HCT116 (cell line): Measurements from ENCODE around the gene ARHGEF6. TPM values are rescaled to one million over a fixed set of nuclear protein-coding genes. Genes with fewer than 3 reads are reported as not detected.

Experiments
- ATAC-seq: fragments of 200-7000 bp; cut with Tn5 transposase; 2 replicates; pipeline ENCODE4 v1.9.1; 2020; ENCODE audit warnings: mild to moderate bottlenecking, moderate library complexity
- BruUV-seq: library from RNA; stranded (reverse); fragments of 400-500 nt; replicated peaks from 2 replicates; lab custom pipeline; 2021; lab: Mats Ljungman, UMichigan
- CTCF ChIA-PET: fragments of 300-600 bp; sonication (Branson Sonifier 250); formaldehyde crosslinking; loops from one replicate; lab custom pipeline; 2021; ENCODE audit warnings: antibody characterized with exemption; lab: Charles Lee
- POLR2A ChIA-PET: fragments of 300-600, 350-600 bp; sonication (Branson Sonifier 250); formaldehyde crosslinking; loops from one replicate; lab custom pipeline; 2021; ENCODE audit warnings: antibody characterized with exemption; lab: Charles Lee
- RAD21 ChIA-PET, 2 experiments: fragments of 300-600 bp; sonication (Branson Sonifier 250); formaldehyde crosslinking; loops; one replicate each; lab custom pipeline; 2023; ENCODE audit warnings: low total read pairs in 2 of 2; ENCODE audit not compliant: uncharacterized antibody in 2 of 2, unreplicated experiment in 2 of 2, low non-redundant PET in 1 of 2; lab: Charles Lee
- DNase-seq: peaks from one replicate; pipeline ENCODE4 v3.0.0-alpha.2; 2010; ENCODE audit warnings: low read depth, low spot score
- H2AFZ ChIP-seq: fragments of 200-600 bp; shearing (Covaris generic), sonication (generic); 2 replicates; pipeline ENCODE4 v1.6.1; 2017; ENCODE audit warnings: low read depth, mixed run types, mixed read lengths, antibody characterized with exemption, low read length; ENCODE audit not compliant: poor library complexity, severe bottlenecking
- H3K27ac ChIP-seq: 2 replicates; pipeline ENCODE4 v1.5.1; 2012; ENCODE audit warnings: low read depth, low read length
- H3K27me3 ChIP-seq: fragments of 200-600 bp; sonication (generic); 2 replicates; pipeline ENCODE4 v1.6.1; 2016; ENCODE audit warnings: mixed run types, low read length, mixed read lengths; ENCODE audit not compliant: insufficient read depth
- H3K36me3 ChIP-seq, 2 experiments: fragments of 200-500 bp in 1 of 2; fragments of 200-600 bp in 1 of 2; sonication (Bioruptor generic) in 1 of 2; sonication (generic) in 1 of 2; 2 replicates each; pipeline versions ENCODE4 v1.5.1 to v1.6.1; 2014 to 2016; ENCODE audit warnings: low read length in 2 of 2, inconsistent platforms in 1 of 2, mixed read lengths in 1 of 2, mixed run types in 1 of 2; ENCODE audit not compliant: insufficient read depth in 2 of 2, control insufficient read depth in 1 of 2
- H3K4me1 ChIP-seq, 2 experiments: fragments of 200-600 bp in 1 of 2; sonication (generic) in 1 of 2; 2 replicates each; pipeline versions ENCODE4 v1.5.1 to v1.6.1; 2012 to 2017; ENCODE audit warnings: low read length in 2 of 2, inconsistent platforms in 1 of 2, mild to moderate bottlenecking in 1 of 2, mixed read lengths in 1 of 2, mixed run types in 1 of 2, moderate library complexity in 1 of 2; ENCODE audit not compliant: insufficient read depth in 2 of 2, control insufficient read depth in 1 of 2
- H3K4me2 ChIP-seq: fragments of 200-600 bp; sonication (generic); 2 replicates; pipeline ENCODE4 v1.6.1; 2017; ENCODE audit warnings: mixed run types, low read length, mixed read lengths
- H3K4me3 ChIP-seq, 2 experiments: fragments of 200-600 bp in 1 of 2; sonication (generic) in 1 of 2; replicated peaks in 1 of 2; 2 replicates each; pipeline ENCODE4 v1.5.1; 2011 to 2016; ENCODE audit warnings: low read length in 2 of 2, control low read depth in 1 of 2, low read depth in 1 of 2, mild to moderate bottlenecking in 1 of 2, mixed read lengths in 1 of 2, mixed run types in 1 of 2
- H3K79me2 ChIP-seq: fragments of 200-600 bp; sonication (generic); 2 replicates; pipeline ENCODE4 v1.6.1; 2017; ENCODE audit warnings: mild to moderate bottlenecking, mixed run types, low read length, moderate library complexity, mixed read lengths; ENCODE audit not compliant: insufficient read depth
- H3K9ac ChIP-seq: fragments of 200-600 bp; sonication (generic); 2 replicates; pipeline ENCODE4 v1.6.1; 2016; ENCODE audit warnings: low read length, mixed read lengths
- H3K9me2 ChIP-seq: fragments of 200-600 bp; sonication (generic), shearing (Covaris generic); 2 replicates; pipeline ENCODE4 v1.6.1; 2017; ENCODE audit warnings: mixed run types, mild to moderate bottlenecking, moderate library complexity; ENCODE audit not compliant: insufficient read depth
- H3K9me3 ChIP-seq, 2 experiments: fragments of 200-500 bp in 1 of 2; fragments of 200-600 bp in 1 of 2; sonication (Bioruptor generic) in 1 of 2; sonication (generic) in 1 of 2; 2 replicates each; pipeline ENCODE4 v1.6.1; 2014 to 2017; ENCODE audit warnings: low read length in 2 of 2, mixed read lengths in 2 of 2, inconsistent platforms in 1 of 2, low read depth in 1 of 2, mild to moderate bottlenecking in 1 of 2, mixed run types in 1 of 2, moderate library complexity in 1 of 2; ENCODE audit not compliant: control insufficient read depth in 1 of 2, insufficient read depth in 1 of 2
- H4K20me1 ChIP-seq: fragments of 200-600 bp; sonication (generic), shearing (Covaris generic); 2 replicates; pipeline ENCODE4 v1.6.1; 2017; ENCODE audit warnings: mixed run types, mild to moderate bottlenecking, moderate library complexity; ENCODE audit not compliant: insufficient read depth
- CBX3 ChIP-seq: IDR thresholded peaks from 2 replicates; pipeline ENCODE4 v1.6.1; 2012; ENCODE audit warnings: low read depth
- CEBPB ChIP-seq: IDR thresholded peaks from 2 replicates; pipeline ENCODE4 v1.6.1; 2012; ENCODE audit warnings: low read depth
- CTCF ChIP-seq, 3 experiments: fragments of 200-600 bp in 1 of 3; sonication (generic) in 1 of 3; IDR thresholded peaks in 2 of 3; conservative IDR thresholded peaks in 1 of 3; 2 replicates each; pipeline ENCODE4 v1.5.1; 2012 to 2017; ENCODE audit warnings: low read depth in 2 of 3, low read length in 2 of 3, antibody characterized with exemption in 1 of 3, borderline replicate concordance in 1 of 3, control low read depth in 1 of 3, mild to moderate bottlenecking in 1 of 3, mixed read lengths in 1 of 3, mixed run types in 1 of 3, moderate library complexity in 1 of 3; ENCODE audit not compliant: insufficient read depth in 1 of 3
- EGR1 ChIP-seq: IDR thresholded peaks from 2 replicates; pipeline ENCODE4 v1.6.1; 2012; ENCODE audit warnings: low read depth
- ELF1 ChIP-seq: IDR thresholded peaks from 2 replicates; pipeline ENCODE4 v1.6.1; 2012; ENCODE audit warnings: low read depth, borderline replicate concordance
- EZH2 ChIP-seq: fragments of 200-600 bp; sonication (generic); IDR thresholded peaks from 2 replicates; pipeline ENCODE4 v1.6.1; 2017; ENCODE audit warnings: antibody characterized with exemption, mixed run types
- EZH2phosphoT487 ChIP-seq: fragments of 200-600 bp; IDR thresholded peaks from 2 replicates; pipeline ENCODE4 v1.6.1; 2018; ENCODE audit warnings: antibody characterized with exemption, borderline replicate concordance
- FOSL1 ChIP-seq: IDR thresholded peaks from 2 replicates; pipeline ENCODE4 v1.6.1; 2012; ENCODE audit warnings: low read depth
- JUND ChIP-seq: IDR thresholded peaks from 2 replicates; pipeline ENCODE4 v1.6.1; 2012
- POLR2A ChIP-seq: IDR thresholded peaks from 2 replicates; pipeline ENCODE4 v1.7.0; 2011; ENCODE audit warnings: borderline replicate concordance; ENCODE audit not compliant: insufficient read depth, insufficient read length; ENCODE audit errors: extremely low read depth
- POLR2AphosphoS5 ChIP-seq: IDR thresholded peaks from 2 replicates; pipeline ENCODE4 v1.6.1; 2011; ENCODE audit warnings: mild to moderate bottlenecking, low read depth, low read length, moderate library complexity
- RAD21 ChIP-seq: IDR thresholded peaks from 2 replicates; pipeline ENCODE4 v1.6.1; 2012; ENCODE audit warnings: low read depth, mild to moderate bottlenecking
- SP1 ChIP-seq: IDR thresholded peaks from 2 replicates; pipeline ENCODE4 v1.6.1; 2012; ENCODE audit warnings: low read depth
- SRF ChIP-seq: IDR thresholded peaks from 2 replicates; pipeline ENCODE4 v1.6.1; 2012; ENCODE audit warnings: low read depth
- TCF7L2 ChIP-seq: IDR thresholded peaks from 2 replicates; pipeline ENCODE4 v1.7.0; 2011; ENCODE audit warnings: borderline replicate concordance, inconsistent platforms; ENCODE audit not compliant: insufficient read depth, insufficient read length; ENCODE audit errors: extremely low read depth
- YY1 ChIP-seq: IDR thresholded peaks from 2 replicates; pipeline ENCODE4 v1.6.1; 2011; ENCODE audit warnings: low read length, low read depth, moderate library complexity, mild to moderate bottlenecking; ENCODE audit not compliant: insufficient replicate concordance; ENCODE audit errors: extremely low read depth
- ZBTB33 ChIP-seq: IDR thresholded peaks from 2 replicates; pipeline ENCODE4 v1.6.1; 2011; ENCODE audit warnings: mild to moderate bottlenecking, low read length, moderate library complexity; ENCODE audit not compliant: insufficient replicate concordance; ENCODE audit errors: extremely low read depth
- ZNF274 ChIP-seq: fragments of 200-500 bp; sonication (Bioruptor generic); IDR thresholded peaks from 2 replicates; pipeline ENCODE4 v1.6.1; 2014; ENCODE audit warnings: mild to moderate bottlenecking, low read depth, low read length, inconsistent platforms
- intact Hi-C: fragments of 100-400 bp; cut with micrococcal nuclease; formaldehyde crosslinking; loops from 2 replicates; pipeline ENCODE4 v1.10.0; 2022
- total RNA-seq: library from RNA; stranded (reverse); gene quantifications from one replicate; pipeline ENCODE4 v1.2.1, GENCODE V29; 2021; ENCODE audit not compliant: unreplicated experiment
- TF ChIP-seq, protein P1 (sequence below): IDR thresholded peaks from 2 replicates; pipeline ENCODE4 v1.6.1; 2012
- TF ChIP-seq, protein P2 (sequence below): IDR thresholded peaks from 2 replicates; pipeline ENCODE4 v1.6.1; 2012; ENCODE audit warnings: low read depth

ARHGEF6 gene
- total RNA-seq, 1 experiment from 2014 or later = 1.9 TPM

DNA sequence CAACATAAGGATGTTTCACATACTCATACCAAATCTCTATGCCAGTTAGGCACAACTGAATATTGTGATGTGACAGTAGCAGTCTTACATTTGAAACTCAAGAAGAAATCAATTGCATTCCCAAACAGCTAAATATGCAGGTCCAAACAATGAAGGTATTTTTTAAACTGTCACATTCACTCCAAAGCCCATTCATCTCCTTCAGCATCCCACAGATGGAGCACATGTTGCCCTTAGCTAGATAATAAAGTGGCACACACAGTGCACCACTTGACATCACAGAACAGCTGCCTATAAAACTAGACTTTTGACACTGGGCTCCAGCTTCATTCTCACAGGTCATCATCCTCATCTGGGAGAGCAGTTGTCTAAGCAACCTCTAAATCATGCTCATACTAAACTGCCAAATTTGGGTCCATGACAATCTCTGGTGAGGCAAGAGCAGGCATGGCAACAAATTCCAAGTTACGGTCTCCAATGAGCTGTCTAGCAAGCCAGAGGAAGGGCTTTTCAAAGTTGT is 26.2 kb upstream of the ARHGEF6 start:
- ChIA-PET CTCF (no interaction called here), RAD21 (no interaction called here), POLR2A (no interaction called here)
- Histone ChIP-seq H3K4me1 (no peaks in the 10 kb centered on the region), H3K36me3 (no peaks in the 10 kb centered on the region), H3K27ac (no peak overlapping the region), H3K9me3 (no peaks in the 10 kb centered on the region), H3K9ac (no peak overlapping the region), H4K20me1 (no peaks in the 10 kb centered on the region), H3K79me2 (no peaks in the 10 kb centered on the region), H3K4me3 (no peak overlapping the region), H3K4me2 (no peak overlapping the region), H3K27me3 (no peaks in the 10 kb centered on the region), H2AFZ (no peak overlapping the region), H3K9me2 (no peaks in the 10 kb centered on the region)
- TF ChIP-seq POLR2A = no peak
- no peak for TF ChIP-seq CEBPB
- TF ChIP-seq EZH2 = no peak
- no peak for TF ChIP-seq JUND
- TF ChIP-seq FOSL1 = no peak
- TF ChIP-seq, protein P1, sequence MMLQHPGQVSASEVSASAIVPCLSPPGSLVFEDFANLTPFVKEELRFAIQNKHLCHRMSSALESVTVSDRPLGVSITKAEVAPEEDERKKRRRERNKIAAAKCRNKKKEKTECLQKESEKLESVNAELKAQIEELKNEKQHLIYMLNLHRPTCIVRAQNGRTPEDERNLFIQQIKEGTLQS = no peak
- no peak for TF ChIP-seq ELF1
- no peak for TF ChIP-seq ZBTB33
- no peak for TF ChIP-seq TCF7L2
- no peak for TF ChIP-seq SP1
- TF ChIP-seq EZH2phosphoT487 = no peak
- TF ChIP-seq CTCF (IDR thresholded peaks at IDR 0.05 in 2 of 3, conservative IDR thresholded peaks at IDR 0.05 in 1 of 3; ENCODE audit: borderline replicate concordance in 1 of 3, insufficient read depth in 1 of 3, low read depth in 2 of 3, low read length in 2 of 3) = no peak
- TF ChIP-seq SRF = no peak
- no peak for TF ChIP-seq YY1
- TF ChIP-seq ZNF274 = no peak
- TF ChIP-seq CBX3 = no peak
- no peak for TF ChIP-seq EGR1
- no peak for TF ChIP-seq POLR2AphosphoS5
- no peak for TF ChIP-seq RAD21
- TF ChIP-seq, protein P2, sequence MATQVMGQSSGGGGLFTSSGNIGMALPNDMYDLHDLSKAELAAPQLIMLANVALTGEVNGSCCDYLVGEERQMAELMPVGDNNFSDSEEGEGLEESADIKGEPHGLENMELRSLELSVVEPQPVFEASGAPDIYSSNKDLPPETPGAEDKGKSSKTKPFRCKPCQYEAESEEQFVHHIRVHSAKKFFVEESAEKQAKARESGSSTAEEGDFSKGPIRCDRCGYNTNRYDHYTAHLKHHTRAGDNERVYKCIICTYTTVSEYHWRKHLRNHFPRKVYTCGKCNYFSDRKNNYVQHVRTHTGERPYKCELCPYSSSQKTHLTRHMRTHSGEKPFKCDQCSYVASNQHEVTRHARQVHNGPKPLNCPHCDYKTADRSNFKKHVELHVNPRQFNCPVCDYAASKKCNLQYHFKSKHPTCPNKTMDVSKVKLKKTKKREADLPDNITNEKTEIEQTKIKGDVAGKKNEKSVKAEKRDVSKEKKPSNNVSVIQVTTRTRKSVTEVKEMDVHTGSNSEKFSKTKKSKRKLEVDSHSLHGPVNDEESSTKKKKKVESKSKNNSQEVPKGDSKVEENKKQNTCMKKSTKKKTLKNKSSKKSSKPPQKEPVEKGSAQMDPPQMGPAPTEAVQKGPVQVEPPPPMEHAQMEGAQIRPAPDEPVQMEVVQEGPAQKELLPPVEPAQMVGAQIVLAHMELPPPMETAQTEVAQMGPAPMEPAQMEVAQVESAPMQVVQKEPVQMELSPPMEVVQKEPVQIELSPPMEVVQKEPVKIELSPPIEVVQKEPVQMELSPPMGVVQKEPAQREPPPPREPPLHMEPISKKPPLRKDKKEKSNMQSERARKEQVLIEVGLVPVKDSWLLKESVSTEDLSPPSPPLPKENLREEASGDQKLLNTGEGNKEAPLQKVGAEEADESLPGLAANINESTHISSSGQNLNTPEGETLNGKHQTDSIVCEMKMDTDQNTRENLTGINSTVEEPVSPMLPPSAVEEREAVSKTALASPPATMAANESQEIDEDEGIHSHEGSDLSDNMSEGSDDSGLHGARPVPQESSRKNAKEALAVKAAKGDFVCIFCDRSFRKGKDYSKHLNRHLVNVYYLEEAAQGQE = no peak
- DNase-seq (no peak), ATAC-seq (no peak)
- no TSS peak for BruUV-seq
- intact Hi-C loops = no loop called here
